AG04449 (cell line): ENCODE results near the gene NMRK2.
A peak's percentile ranks its signal among the peaks of the same experiment; 100 is the strongest.
"Not testable (repeated sequence)": the region's sequence is repeated elsewhere in the genome, so short reads cannot be mapped to it uniquely, and the experiment has no call there.

Experiments used
- CTCF ChIA-PET: fragments of 350-600 bp; formaldehyde crosslinking; extraction: SDS; loops from one replicate; lab custom pipeline; 2021; ENCODE audit warnings: antibody characterized with exemption; lab: Yijun Ruan, JAX
- POLR2A ChIA-PET: fragments of 400-600, 350-600 bp; formaldehyde crosslinking; extraction: SDS; loops from one replicate; lab custom pipeline; 2020; ENCODE audit warnings: antibody characterized with exemption, inconsistent platforms; lab: Yijun Ruan, JAX
- DNase-seq: peaks from one replicate; pipeline ENCODE4 v3.0.0-alpha.2; 2010; ENCODE audit warnings: low read depth, low spot score
- H3K4me3 ChIP-seq: 2 replicates; pipeline ENCODE4 v1.5.1; 2011; ENCODE audit warnings: low read depth, mild to moderate bottlenecking, control low read depth, low read length
- TF ChIP-seq, protein P1 (sequence below): IDR thresholded peaks from one replicate; pipeline ENCODE4 v1.5.1; 2011; ENCODE audit warnings: mild to moderate bottlenecking, moderate library complexity, low read length, control low read depth, inconsistent platforms; ENCODE audit not compliant: insufficient read depth; ENCODE audit errors: missing control alignments

The NMRK2 gene

DNA sequence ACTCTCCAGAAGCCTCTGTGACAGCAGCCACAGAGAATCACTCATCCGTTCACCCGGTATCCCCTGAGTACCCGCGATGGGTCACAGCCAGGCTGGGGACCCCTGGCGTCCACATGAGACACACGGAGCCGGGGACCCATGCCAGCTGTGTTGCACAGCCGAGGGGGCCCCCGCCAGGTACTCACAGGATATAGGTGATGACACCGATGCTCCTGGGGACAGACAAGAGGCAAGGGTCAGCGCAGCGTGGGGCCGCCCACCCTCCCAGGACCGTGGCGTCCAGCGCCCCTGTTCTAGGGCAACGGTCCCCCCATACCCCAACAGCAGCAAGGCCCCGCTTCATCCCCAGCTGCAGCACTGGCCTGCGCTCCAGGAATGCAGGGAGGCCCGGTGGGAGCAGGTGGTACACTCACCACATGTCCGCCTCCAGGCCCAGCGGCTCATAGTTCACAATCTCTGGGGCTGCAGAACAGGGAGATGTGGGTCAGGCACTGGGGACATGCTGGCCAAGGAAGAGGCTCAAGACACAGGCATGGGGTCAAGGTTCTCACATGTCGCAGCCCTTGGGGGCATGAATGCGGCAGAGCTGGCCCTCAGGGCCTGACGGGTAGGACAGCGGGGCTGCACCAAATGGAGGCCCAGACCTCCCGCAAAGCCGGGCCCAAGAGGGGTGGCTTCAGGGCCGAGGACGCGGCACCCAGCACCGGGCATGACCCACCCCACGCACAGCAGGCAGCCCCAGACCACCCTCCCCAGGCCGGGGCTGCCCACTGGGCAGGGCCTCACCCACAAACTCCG lies 30.8 kb downstream of the NMRK2 start:
- TF ChIP-seq, protein P1, sequence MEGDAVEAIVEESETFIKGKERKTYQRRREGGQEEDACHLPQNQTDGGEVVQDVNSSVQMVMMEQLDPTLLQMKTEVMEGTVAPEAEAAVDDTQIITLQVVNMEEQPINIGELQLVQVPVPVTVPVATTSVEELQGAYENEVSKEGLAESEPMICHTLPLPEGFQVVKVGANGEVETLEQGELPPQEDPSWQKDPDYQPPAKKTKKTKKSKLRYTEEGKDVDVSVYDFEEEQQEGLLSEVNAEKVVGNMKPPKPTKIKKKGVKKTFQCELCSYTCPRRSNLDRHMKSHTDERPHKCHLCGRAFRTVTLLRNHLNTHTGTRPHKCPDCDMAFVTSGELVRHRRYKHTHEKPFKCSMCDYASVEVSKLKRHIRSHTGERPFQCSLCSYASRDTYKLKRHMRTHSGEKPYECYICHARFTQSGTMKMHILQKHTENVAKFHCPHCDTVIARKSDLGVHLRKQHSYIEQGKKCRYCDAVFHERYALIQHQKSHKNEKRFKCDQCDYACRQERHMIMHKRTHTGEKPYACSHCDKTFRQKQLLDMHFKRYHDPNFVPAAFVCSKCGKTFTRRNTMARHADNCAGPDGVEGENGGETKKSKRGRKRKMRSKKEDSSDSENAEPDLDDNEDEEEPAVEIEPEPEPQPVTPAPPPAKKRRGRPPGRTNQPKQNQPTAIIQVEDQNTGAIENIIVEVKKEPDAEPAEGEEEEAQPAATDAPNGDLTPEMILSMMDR: no peak

DNA sequence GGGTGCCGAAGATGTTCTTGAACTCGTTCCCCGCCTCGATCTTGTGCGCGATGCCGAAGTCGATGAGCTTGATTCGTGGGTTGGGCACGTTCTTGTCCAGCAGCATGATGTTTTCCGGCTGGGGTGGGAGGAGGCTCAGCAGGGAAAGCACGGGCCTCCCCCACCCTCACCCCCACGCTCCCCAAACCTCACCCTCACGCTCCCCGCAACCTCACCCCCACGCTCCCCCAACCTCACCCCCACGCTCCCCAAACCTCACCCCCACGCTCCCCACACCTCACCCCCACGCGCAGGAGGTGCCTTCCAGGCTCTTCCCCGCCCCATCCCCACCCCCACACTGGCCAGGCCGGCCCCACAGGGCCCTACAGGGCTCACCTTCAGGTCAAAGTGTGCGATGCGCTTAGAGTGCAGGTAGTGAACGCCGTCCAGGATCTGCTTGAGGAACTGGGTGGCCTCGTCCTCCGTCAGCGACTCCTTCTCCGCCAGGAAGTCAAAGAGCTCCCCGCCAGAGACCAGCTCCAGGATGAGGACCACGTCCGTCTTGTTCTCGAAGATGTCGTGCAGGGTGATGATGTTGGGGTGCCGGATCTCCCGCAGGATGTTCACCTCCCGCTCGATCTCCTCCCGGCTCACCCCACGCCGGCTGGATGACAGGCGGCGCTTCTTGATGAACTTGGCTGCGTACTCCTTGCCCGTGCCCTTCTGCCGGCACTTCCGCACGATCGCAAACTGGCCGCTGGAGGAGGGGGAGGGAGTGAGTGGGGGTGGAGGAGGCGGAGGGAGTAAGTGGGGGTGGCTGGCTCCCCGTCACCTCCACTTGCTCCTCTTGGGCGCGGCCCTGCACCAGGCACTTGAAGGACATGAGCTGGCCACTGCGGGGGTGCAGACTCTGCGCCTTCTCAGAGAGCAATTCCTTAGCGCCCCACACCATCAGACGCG lies 31.7 kb downstream of the NMRK2 start:
- no peak for DNase-seq

More for the DNA sequence above, 30.8 kb downstream of the NMRK2 start:
- ChIA-PET POLR2A (no interaction called here), CTCF (interaction anchor here (1.6 kb wide), 1 partner anchor 22 kb away, joined by 6 read pairs; no protein-coding TSS in a partner anchor)
- no peak for DNase-seq
- no peak overlapping the region for H3K4me3 ChIP-seq

DNA sequence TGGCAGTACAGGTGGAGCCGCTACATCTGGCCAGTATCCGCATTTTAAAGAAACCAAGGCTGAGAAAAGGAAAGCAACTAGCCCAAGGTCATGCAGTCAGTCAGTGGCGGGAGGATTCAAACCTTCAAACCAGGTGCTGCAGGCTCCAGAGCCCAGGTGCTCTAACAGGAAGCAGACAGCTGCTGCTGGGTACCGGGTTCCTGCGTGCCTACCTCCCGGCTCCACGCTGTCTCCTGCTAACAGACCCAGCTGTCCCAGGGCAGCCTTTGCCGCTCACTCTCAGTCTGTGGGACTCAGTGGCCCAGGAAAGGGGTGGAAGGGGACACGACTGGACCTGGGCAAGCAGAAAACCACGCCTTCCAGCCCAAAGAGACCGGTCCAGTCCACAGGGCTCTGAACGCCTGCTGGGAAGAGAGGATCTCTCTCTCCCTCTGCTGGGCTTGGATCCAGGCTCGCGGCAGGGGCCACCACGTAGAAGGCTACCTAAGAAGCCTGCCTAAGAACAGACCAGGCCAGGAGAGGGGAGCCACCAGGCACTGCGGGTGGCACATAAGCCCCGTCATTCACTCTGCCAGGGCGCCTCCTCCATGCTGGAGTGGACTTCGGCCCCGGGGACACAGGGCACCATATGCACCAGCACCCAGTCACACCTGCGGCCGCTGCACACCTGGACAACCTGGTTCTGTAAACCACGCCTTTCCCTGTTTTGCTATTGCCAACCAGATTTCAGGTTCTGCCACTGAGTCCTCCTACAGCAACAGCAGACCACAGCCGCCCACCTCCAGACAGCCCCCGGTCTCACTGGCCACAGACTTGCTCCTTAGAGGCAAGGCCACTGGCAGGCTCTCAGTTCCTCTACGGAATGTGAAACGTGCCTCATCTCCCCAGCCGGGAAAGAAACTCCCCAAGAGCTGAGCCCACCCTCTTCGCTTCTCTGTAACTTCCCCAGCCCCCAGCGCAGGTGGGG lies 33.5 kb downstream of the NMRK2 start:
- ChIA-PET CTCF (interaction anchor here (1.1 kb wide), 1 partner anchor 19 kb away, joined by 3 read pairs; the partner anchor contains the start of gene EEF2), POLR2A (interaction anchor here (3.3 to 6.1 kb wide), 2 partner anchors 9 to 16 kb away, joined by 17 to 266 read pairs; partner anchors contain the start of gene EEF2)
- TF ChIP-seq, protein P1: no peak
- no peak overlapping the region for H3K4me3 ChIP-seq
- no peak for DNase-seq

More for the DNA sequence above, 31.7 kb downstream of the NMRK2 start:
- TF ChIP-seq, protein P1: no peak
- CTCF ChIA-PET: interaction anchor here (1.6 kb wide), 1 partner anchor 21 kb away, joined by 6 read pairs; no protein-coding TSS in a partner anchor
- H3K4me3 ChIP-seq: no peak overlapping the region
- POLR2A ChIA-PET: no interaction called here

DNA sequence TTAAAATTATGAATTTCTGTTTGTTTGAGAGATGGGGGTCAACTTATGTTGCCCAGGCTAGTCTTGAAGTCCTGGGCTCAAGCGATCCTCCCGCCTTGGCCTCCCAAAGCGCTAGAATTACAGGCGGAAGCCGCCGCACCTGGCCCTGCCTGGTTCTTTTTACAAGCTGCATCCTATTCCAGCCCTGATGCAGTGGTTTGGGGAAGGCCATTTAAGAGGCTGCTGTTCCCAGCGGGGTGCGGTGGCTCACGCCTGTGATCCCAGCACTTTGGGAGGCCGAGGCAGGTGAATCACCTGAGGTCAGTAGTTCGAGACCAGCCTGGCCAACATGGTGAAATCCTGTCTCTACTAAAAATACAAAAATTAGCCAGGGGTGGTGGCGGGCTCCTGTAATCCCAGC lies 35.1 kb downstream of the NMRK2 start:
- ChIA-PET CTCF (interaction anchor here (3.0 to 5.5 kb wide), 2 partner anchors 16 to 20 kb away, joined by 29 to 37 read pairs; partner anchors contain the start of gene EEF2), POLR2A (interaction anchor here (1.7 to 6.1 kb wide), 6 partner anchors 11 to 206 kb away, joined by 5 to 266 read pairs (median 10); partner anchors contain the start of genes APBA3, EEF2 and MRPL54)
- H3K4me3 ChIP-seq: peak overlapping the region; percentile 6
- not testable (repeated sequence) for DNase-seq

DNA sequence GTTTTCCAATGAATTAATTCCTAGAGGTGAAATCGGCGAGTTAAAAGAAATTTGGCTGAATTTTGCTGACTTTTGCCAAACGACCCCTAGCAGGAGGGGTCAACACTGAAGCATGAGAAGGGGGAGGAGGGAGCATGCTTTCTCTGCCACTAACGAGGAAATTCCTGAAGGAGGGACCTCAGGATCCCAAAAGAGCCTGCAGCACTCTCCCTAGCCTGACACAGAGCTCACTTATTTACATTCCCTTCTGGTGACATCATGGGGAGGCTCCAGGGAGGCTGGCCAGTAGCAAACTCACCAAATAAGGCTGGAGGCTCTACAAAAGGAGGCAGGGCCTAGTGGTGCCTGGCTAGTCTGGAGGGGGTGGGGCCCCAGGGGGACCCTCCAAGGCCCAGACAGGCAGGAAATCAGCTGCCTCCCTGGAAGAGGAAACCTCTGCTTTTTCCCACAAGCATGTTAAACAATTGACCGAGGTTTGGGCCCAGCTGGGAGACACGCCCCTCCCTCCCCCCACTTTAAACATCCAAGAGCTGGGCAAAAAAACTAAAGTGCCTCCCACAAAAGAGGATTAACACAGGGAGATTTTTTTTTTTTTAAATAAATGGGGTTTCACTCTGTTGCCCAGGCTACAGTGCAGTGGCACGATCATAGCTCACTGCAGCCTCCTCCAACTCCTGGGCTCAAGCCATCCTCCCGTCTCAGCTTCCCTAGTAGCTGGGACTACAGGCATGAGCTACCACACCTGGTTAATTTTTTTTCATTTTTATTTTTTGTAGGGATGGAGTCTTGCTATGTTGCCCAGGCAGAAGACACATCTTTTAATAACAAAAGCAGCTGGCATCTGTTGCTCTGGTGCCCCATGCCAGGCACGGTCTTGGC lies 35.9 kb downstream of the NMRK2 start:
- CTCF ChIA-PET: interaction anchor here (1.1 to 5.5 kb wide), 5 partner anchors 11 to 281 kb away, joined by 3 to 37 read pairs (median 10); partner anchors contain the start of gene EEF2
- POLR2A ChIA-PET: interaction anchor here (1.0 to 6.1 kb wide), 10 partner anchors 9 to 207 kb away, joined by 3 to 266 read pairs (median 6); partner anchors contain the start of genes APBA3, EEF2 and MRPL54
- H3K4me3 ChIP-seq: peak overlapping the region; percentile 97
- TF ChIP-seq, protein P1: no peak
- peak; percentile 98 for DNase-seq
